ENCODE data around the gene NSUN7. TPM values are rescaled to one million over a fixed set of nuclear protein-coding genes. Genes with fewer than 3 reads are reported as not detected.

The NSUN7 gene
- total RNA-seq, 4 donors from 2014 or later = 8.1 to 37.0 (median 17.3) TPM

GRCh38 chr4:40828661-40829060, 78.9 kb downstream of the NSUN7 start:
- Histone ChIP-seq H3K4me3 (no peak overlapping the region), H3K9me3 (no peaks in the 10 kb centered on the region), H3K27ac (no peak overlapping the region), H3K27me3 (no peaks in the 10 kb centered on the region), H3K4me1 (no peaks in the 10 kb centered on the region), H3K36me3 (no peaks in the 10 kb centered on the region)
- WGBS, 2 donors (ENCODE audit: low coverage in 1 of 2) = 95 to 100% methylated on average over 2 to 9 of the region's 9 CpGs
- intact Hi-C loops (cut with DNase I; ENCODE audit: low total_unique reads) = no loop called here
- in situ Hi-C loops (cut with MboI; ENCODE audit: low pct_ligation_motif_present in 1 of 4, low pct_unique_long_range_greater_than_20kb in 1 of 4, low sequenced_read_pairs in 3 of 4) = no loop called here
- DNase-seq = no peak
- TF ChIP-seq POLR2AphosphoS5 (IDR thresholded peaks at IDR 0.05) (no peak), EP300 (IDR thresholded peaks at IDR 0.05; ENCODE audit: low read depth) (no peak), POLR2A (IDR thresholded peaks at IDR 0.05) (no peak), CTCF (IDR thresholded peaks at IDR 0.05) (no peak)

- in situ Hi-C loops (cut with MboI; ENCODE audit: low pct_ligation_motif_present in 1 of 4, low pct_unique_long_range_greater_than_20kb in 1 of 4, low sequenced_read_pairs in 3 of 4) = no loop called here
- Histone ChIP-seq H3K36me3 (no peaks in the 10 kb centered on the region), H3K4me3 (no peak overlapping the region), H3K4me1 (no peaks in the 10 kb centered on the region), H3K27ac (no peak overlapping the region), H3K9me3 (no peaks in the 10 kb centered on the region), H3K27me3 (no peaks in the 10 kb centered on the region)
- no peak for TF ChIP-seq POLR2A (IDR thresholded peaks at IDR 0.05)
- no peak for TF ChIP-seq POLR2AphosphoS5 (IDR thresholded peaks at IDR 0.05)
- TF ChIP-seq CTCF (IDR thresholded peaks at IDR 0.05) = no peak
- TF ChIP-seq EP300 (IDR thresholded peaks at IDR 0.05; ENCODE audit: low read depth) = no peak
- no peak for DNase-seq
- 88% methylated on average over 4 of the region's 4 CpGs; no CpG with 5 or more reads in 1 of the 2 donors for WGBS, 2 donors (ENCODE audit: low coverage in 1 of 2)
- intact Hi-C loops (cut with DNase I; ENCODE audit: low total_unique reads) = no loop called here
Observed at GRCh38 chr4:40829586-40829985, 79.8 kb downstream of the NSUN7 start.

- Histone ChIP-seq H3K27ac (no peak overlapping the region), H3K4me1 (no peaks in the 10 kb centered on the region), H3K4me3 (no peak overlapping the region), H3K9me3 (no peaks in the 10 kb centered on the region), H3K27me3 (no peaks in the 10 kb centered on the region), H3K36me3 (no peaks in the 10 kb centered on the region)
- no peak for DNase-seq
- intact Hi-C loops (cut with DNase I; ENCODE audit: low total_unique reads) (no loop called here), in situ Hi-C loops (cut with MboI; ENCODE audit: low pct_ligation_motif_present in 1 of 4, low pct_unique_long_range_greater_than_20kb in 1 of 4, low sequenced_read_pairs in 3 of 4) (no loop called here)
- TF ChIP-seq POLR2AphosphoS5 (IDR thresholded peaks at IDR 0.05) (no peak), EP300 (IDR thresholded peaks at IDR 0.05; ENCODE audit: low read depth) (no peak), POLR2A (IDR thresholded peaks at IDR 0.05) (no peak), CTCF (IDR thresholded peaks at IDR 0.05) (no peak)
- 93 to 96% methylated on average over 13 to 18 of the region's 18 CpGs for WGBS, 2 donors (ENCODE audit: low coverage in 1 of 2)
Observed at GRCh38 chr4:40831146-40831907, 81.6 kb downstream of the NSUN7 start.

GRCh38 chr4:40832175-40832574, 82.4 kb downstream of the NSUN7 start:
- no peak overlapping the region for H3K4me3 ChIP-seq
- no peak overlapping the region for H3K27ac ChIP-seq
- H3K36me3 ChIP-seq = no peaks in the 10 kb centered on the region
- H3K4me1 ChIP-seq = no peaks in the 10 kb centered on the region
- in situ Hi-C loops (cut with MboI; ENCODE audit: low pct_ligation_motif_present in 1 of 4, low pct_unique_long_range_greater_than_20kb in 1 of 4, low sequenced_read_pairs in 3 of 4) (no loop called here), intact Hi-C loops (cut with DNase I; ENCODE audit: low total_unique reads) (no loop called here)
- TF ChIP-seq CTCF (IDR thresholded peaks at IDR 0.05) (no peak), POLR2AphosphoS5 (IDR thresholded peaks at IDR 0.05) (no peak)
- no peaks in the 10 kb centered on the region for H3K27me3 ChIP-seq
- no peak for DNase-seq
- no peaks in the 10 kb centered on the region for H3K9me3 ChIP-seq
- 82 to 84% methylated on average over 10 to 11 of the region's 11 CpGs for WGBS, 2 donors (ENCODE audit: low coverage in 1 of 2)

Measured in transverse colon (tissue), 4 donors.